Stimulated activated CD4-positive, alpha-beta T cell treated with anti-CD3 and anti-CD28 coated beads, Interleukin-4, amount 100 ng/mL, for 48 hours (primary cell): ENCODE measurements around the gene TOX4.
"Not testable (repeated sequence)": the region's sequence is repeated elsewhere in the genome, so short reads cannot be mapped to it uniquely, and the experiment has no call there.

ENCODE experiments used
- DNase-seq, 2 donors: peaks; one replicate each; pipeline ENCODE4 v3.0.0-alpha.2; 2020; ENCODE audit warnings: low read depth in 2 of 2

TOX4 gene

GRCh38 chr14:21535545-21536417 is 58.8 kb downstream of the TOX4 start:
- no peak for DNase-seq

- no peak for DNase-seq
Observed at GRCh38 chr14:21536418-21537089, 59.6 kb downstream of the TOX4 start.

GRCh38 chr14:21537090-21537424 is 60.1 kb downstream of the TOX4 start:
- no peak for DNase-seq

- DNase-seq, result no peak
Observed at GRCh38 chr14:21539189-21539940, 62.4 kb downstream of the TOX4 start.

GRCh38 chr14:21541413-21542074 is 64.5 kb downstream of the TOX4 start:
- DNase-seq, result no peak

GRCh38 chr14:21543521-21543960 is 66.5 kb downstream of the TOX4 start:
- no peak for DNase-seq

- DNase-seq, result no peak
Observed at GRCh38 chr14:21543963-21544362, 67.0 kb downstream of the TOX4 start.

- DNase-seq, result not testable (repeated sequence)
Observed at GRCh38 chr14:21544588-21544987, 67.6 kb downstream of the TOX4 start.
